GM12874 (cell line): ENCODE results near the gene PLA2G4B.

Experiments
- CTCF ChIP-seq: IDR thresholded peaks from 2 replicates; pipeline ENCODE4 v1.5.1; 2011; ENCODE audit warnings: low read depth, mild to moderate bottlenecking, control low read depth, low read length, moderate library complexity; ENCODE audit not compliant: insufficient read depth

PLA2G4B gene

DNA sequence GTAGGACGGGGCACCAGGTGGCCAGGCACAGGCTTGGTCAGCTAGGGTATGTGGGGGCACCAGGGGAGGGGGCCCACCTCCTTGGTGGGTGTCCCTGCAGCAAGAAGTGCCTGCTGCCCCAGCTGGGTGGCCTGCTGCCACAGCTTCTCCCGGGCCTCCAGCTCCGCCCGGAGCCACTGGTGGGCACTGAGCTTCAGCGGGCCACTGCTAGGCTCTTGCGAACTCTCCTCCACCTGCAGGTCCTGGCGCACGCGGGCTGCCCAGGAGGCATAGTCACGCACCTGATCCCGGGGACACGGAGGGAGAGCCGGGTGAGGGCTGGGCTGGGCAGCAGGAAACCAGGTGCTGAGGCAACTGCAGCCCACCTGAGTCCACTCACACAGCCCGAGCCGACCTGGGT lies 29.7 kb downstream of the PLA2G4B start:
- no peak for TF ChIP-seq CTCF

DNA sequence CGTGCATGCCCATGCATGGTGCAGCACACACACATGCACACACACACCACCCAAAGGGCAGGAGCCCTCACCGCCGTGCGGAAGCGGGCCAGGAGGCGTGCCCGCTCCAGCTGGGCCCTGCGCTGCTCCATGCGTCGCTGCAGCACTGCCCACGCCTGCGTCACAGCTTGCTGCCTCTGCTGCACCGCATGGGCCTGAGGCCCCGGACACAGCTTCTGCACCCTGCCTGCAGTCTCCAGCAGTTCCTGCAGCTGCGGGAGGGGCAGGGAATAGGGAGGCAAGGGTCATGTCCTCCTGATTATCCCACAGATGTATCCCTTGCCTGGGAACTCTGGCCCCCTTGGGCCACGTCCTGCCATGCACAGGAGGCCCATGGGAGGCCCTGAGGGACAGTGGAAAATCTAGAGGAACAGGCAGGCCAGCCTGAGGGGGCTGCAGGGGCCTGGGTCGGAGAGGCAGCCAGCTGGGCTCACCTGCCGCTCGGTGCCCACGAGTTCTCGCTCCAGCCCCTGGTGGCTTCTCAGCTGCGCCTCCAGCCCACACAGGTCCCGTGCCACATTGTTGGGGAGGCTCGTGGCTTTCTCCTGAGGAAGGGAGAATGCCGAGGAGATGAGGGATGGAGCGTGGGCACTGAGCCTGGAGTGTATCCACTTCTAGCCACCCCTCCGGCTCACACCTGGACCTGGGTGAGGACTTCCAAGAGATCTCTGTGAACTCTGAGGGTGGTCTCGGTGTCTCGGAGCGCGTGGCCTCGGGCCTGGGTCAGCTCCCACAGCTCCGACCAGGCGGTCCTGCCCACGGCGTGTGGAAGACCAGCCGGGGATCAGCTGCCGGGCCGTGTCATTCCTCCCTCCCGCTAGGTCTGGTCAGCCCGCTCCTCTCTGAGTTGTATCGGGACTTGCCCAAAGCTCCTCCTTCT lies 31.4 kb downstream of the PLA2G4B start:
- TF ChIP-seq CTCF, result no peak

- TF ChIP-seq CTCF, result no peak
These were observed 32.0 kb downstream of the PLA2G4B start for GRCh38 chr15:41870689-41871081.

GRCh38 chr15:41871175-41871905 lies 32.7 kb downstream of the PLA2G4B start:
- TF ChIP-seq CTCF, result no peak

DNA sequence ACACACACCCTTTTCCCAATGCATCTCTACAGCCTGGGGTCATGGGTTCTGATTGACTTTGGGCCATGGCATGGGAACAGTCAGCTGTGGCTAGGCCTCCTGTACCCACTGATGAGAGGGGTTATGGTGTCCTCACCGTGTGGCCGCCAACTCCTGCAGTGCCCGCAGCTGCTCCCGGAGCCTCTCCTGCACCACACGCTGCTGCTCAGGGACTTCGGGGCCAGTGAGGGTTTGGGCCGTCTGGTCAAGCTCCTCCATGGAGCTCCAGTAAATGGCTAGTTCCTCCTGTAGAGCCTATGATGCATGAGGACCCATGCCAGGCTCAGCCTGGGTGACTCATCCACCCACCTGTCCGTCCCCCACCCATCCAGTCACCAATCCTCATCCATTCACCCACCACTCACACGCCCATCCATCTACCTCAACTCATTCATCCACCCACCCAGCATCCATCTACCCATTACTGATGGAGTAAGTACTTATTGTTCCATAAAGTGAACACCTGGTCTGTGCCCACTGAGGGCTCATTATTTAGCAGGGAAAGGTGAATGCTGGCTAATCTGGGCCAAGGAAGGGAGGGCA lies 33.6 kb downstream of the PLA2G4B start:
- TF ChIP-seq CTCF, result no peak

GRCh38 chr15:41873711-41874110 lies 35.1 kb downstream of the PLA2G4B start:
- TF ChIP-seq CTCF, result no peak

DNA sequence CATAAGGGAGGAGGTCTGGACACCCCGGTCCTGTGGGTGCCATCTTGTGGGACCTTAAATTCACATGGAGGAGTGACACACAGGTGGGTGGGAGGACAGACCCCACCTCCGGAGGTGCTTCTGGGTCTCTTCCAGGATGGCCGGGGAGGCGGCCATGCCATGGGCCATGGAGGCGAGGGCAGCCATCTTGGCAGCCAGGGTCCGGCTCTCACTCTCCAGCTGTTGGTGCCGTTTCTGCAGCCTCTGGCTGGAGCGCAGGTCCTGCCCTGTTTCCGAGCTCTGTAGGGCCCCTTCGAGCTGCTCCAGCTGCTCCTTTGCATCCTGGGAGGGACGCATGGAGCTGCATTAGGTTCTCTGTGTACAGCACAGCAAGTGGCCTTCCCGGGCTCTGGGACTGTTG lies 36.1 kb downstream of the PLA2G4B start:
- no peak for TF ChIP-seq CTCF
